DOHH2 (cell line): ENCODE data around the gene TBC1D22A.

Experiments used
- EZH2phosphoT487 ChIP-seq: fragments of 200-600 bp; sonication (generic); IDR thresholded peaks from 2 replicates; pipeline ENCODE4 v1.6.1; 2017; ENCODE audit warnings: borderline replicate concordance, mild to moderate bottlenecking, antibody characterized with exemption, low read length, moderate library complexity, mixed read lengths
- TF ChIP-seq, protein P1 (sequence below): fragments of 200-600 bp; sonication (generic); IDR thresholded peaks from one replicate; pipeline ENCODE4 v1.5.1; 2014; ENCODE audit warnings: antibody characterized with exemption, mild to moderate bottlenecking, low read depth, low read length; ENCODE audit not compliant: poor library complexity, severe bottlenecking

DNA sequence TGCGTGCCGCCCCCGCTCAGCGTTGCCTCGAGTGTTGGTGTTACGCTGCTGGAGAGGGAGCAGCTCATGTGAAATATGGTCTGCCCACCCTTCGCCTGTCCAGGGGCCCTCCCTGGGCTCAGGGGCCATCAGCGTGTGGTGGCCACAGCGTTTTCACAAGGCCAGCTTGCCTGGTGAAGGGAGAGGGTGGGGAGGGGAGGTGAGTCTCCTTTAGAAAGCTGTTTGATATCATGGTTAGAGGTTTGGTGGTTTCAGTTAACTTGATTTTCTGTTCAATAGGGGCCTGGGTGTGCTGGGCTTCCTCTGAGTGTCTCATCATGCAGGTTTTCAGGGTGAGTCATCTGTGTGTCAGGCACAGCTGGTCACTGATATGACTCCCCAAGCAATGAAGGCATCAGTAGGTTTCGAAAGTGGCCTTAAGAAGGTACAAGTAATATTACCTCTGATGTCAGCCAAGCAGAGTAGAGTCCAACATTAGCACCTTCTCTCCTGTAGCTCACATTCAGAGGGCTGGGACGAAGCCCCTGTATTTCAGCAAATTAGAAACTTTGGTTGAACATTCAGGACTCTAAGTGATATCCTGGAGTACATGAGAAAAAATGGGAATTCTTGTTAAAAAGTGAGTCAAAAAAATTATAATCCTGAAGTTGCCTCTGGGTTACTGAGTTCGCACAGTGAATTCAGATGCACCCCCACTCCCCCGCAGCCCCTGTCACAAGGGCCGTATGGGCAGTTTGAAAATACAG lies 172.5 kb downstream of the TBC1D22A start:
- no peak for TF ChIP-seq EZH2phosphoT487
- TF ChIP-seq, protein P1, sequence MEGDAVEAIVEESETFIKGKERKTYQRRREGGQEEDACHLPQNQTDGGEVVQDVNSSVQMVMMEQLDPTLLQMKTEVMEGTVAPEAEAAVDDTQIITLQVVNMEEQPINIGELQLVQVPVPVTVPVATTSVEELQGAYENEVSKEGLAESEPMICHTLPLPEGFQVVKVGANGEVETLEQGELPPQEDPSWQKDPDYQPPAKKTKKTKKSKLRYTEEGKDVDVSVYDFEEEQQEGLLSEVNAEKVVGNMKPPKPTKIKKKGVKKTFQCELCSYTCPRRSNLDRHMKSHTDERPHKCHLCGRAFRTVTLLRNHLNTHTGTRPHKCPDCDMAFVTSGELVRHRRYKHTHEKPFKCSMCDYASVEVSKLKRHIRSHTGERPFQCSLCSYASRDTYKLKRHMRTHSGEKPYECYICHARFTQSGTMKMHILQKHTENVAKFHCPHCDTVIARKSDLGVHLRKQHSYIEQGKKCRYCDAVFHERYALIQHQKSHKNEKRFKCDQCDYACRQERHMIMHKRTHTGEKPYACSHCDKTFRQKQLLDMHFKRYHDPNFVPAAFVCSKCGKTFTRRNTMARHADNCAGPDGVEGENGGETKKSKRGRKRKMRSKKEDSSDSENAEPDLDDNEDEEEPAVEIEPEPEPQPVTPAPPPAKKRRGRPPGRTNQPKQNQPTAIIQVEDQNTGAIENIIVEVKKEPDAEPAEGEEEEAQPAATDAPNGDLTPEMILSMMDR: no peak
